VCaP (cell line): ENCODE measurements around the gene MYOG.

Experiments used
- H3K27ac ChIP-seq: fragments of 450-650 bp; 2 replicates; pipeline ENCODE4 v1.5.1; 2017
- TF ChIP-seq, protein P1 (sequence below): fragments of 450-650 bp; conservative IDR thresholded peaks from 2 replicates; pipeline ENCODE4 v1.5.1; 2017; ENCODE audit warnings: mild to moderate bottlenecking, moderate library complexity

The MYOG gene

DNA sequence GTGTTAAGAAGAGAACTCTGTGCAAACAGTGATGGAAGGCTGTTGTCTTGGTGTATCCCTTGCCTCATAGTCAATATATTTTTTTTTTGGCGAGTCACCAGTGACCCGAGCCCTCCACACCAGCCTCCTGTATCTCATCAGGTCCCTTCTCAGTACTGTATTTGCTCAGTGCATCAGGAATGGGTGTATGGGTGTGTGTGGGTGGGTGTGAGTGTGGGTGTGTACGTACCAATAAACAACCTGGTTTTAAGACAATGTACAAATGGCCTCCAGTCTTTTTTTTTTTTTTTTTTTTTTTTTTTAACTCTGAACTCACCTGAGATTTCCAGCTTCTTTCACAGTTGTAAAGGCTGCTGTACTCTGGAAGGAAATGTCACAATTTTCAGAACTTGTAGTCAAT lies 7.3 kb downstream of the MYOG start:
- TF ChIP-seq, protein P1, sequence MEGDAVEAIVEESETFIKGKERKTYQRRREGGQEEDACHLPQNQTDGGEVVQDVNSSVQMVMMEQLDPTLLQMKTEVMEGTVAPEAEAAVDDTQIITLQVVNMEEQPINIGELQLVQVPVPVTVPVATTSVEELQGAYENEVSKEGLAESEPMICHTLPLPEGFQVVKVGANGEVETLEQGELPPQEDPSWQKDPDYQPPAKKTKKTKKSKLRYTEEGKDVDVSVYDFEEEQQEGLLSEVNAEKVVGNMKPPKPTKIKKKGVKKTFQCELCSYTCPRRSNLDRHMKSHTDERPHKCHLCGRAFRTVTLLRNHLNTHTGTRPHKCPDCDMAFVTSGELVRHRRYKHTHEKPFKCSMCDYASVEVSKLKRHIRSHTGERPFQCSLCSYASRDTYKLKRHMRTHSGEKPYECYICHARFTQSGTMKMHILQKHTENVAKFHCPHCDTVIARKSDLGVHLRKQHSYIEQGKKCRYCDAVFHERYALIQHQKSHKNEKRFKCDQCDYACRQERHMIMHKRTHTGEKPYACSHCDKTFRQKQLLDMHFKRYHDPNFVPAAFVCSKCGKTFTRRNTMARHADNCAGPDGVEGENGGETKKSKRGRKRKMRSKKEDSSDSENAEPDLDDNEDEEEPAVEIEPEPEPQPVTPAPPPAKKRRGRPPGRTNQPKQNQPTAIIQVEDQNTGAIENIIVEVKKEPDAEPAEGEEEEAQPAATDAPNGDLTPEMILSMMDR = no peak
- no peak overlapping the region for H3K27ac ChIP-seq

DNA sequence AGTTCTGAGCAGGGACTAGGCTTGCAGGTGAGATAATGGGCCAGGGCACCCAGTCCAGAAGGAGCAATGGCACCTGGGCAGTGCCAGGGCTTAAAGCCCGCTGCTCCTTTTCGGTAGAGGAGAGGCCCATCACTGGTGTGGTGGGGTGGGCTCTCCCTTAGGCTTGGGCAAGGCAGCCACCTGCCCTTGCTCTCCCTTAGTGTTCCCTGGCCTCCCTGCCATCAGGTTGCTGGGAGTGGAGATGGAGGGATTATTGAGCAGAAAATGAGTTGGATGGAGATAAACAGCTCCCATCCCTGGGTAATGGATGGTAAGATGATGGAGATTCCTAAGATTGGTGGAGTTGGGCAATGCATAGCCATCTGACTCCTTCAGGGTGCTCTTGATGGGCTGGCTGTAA lies 7.9 kb downstream of the MYOG start:
- TF ChIP-seq, protein P1 = no peak
- no peak overlapping the region for H3K27ac ChIP-seq

DNA sequence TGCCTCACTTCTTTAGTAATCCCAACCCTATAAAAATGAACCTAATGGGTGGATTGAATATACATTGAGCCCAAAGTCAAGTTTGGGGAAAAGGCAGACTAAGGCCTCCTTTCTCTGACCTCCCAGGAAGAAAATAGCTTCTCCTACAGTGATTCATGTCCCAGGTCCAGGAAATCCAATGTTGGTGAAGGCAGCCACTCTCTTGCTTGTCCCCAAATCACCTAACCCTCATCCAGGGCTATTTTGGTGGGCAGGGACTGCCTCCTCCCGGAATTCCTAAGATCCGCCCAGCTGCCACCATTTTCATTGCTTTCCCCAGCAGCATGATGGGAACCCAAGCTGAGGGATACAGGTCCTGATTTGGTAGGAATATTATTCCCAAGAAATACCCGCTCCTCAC lies 8.4 kb downstream of the MYOG start:
- TF ChIP-seq, protein P1 = no peak

DNA sequence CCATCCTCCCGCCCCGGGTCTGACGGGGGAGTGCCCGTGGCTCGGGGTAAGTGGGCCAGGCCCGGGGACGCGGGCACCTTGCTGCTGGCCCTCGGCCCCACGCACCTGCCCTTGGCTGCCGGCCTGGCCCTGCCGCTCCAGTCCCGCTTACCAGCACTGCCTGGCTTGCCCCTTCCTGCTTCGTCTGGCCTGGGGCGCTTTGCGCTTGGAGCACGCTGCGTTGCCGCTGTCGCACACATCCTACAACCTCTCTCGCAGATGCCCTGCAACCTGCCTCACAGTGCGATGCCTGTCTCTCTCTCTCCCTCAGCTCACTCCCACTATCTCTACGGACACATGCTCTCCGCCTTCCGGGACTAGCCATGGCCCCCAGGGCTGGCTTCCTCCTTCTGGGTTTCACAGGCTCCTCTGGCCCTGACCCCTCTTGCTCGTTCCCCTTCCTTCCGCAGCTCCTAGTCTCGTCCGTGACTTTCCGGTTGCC lies 9.7 kb downstream of the MYOG start:
- TF ChIP-seq, protein P1 = no peak
- no peak overlapping the region for H3K27ac ChIP-seq

More for the DNA sequence above, 8.4 kb downstream of the MYOG start:
- H3K27ac ChIP-seq = no peak overlapping the region

DNA sequence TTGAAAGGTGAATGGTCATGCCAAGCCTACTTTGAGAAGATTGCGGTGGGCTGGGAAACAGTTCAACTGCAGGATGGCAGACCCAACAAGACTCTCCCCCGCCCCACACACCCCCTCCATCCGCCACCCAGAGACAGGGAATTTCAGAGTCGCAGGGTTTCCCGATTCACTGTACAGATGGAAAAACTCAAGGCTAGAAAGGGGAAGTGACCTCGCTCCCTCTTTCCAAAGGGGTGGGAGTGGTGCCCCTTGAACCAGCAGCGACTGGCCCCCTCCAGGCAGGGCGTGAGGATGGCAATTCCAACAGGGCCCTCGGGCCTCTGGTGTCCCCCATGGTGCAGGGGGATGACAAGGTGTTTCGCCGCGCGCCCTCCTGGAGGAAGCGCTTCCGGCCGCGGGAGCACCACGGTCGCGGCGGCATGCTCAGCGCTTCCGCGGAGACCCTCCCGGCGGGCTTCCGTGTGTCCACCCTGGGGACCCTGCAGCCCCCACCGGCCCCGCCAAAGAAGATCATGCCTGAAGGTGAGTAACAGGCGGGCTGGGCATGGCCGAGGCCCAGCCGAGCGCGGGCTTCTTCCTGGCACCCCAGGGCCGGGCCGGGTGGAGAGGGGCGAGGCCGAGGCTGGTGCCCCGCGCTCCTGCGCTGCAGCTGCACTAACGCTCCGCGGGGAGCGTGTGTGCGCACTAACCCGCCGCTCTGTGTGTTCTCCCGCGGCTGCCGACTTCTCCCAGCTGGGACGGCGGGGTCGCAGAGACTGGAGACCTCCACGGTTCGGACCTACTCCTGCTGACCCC lies 10.4 kb downstream of the MYOG start:
- H3K27ac ChIP-seq = no peak overlapping the region
- TF ChIP-seq, protein P1 = no peak

DNA sequence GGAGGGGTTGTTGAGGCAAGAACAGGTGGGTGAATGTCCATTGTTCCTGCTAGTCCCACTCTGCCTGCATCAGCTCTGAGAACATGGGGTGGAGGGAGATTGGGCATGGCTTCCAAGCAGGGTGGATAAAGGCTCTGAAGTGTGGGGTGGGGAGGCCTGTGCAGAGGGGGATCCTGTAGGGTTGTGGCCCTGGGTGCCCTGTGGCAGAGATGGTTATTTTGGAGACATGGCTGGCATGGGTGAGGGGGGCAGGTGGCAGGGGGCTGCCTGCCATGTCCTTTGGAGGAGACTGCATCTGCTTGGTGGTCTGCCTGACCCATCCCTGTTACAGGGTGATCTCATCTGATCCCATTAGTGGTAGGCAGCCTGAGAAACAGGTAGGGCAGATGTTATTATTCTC lies 11.2 kb downstream of the MYOG start:
- TF ChIP-seq, protein P1 = no peak
- H3K27ac ChIP-seq = no peak overlapping the region

DNA sequence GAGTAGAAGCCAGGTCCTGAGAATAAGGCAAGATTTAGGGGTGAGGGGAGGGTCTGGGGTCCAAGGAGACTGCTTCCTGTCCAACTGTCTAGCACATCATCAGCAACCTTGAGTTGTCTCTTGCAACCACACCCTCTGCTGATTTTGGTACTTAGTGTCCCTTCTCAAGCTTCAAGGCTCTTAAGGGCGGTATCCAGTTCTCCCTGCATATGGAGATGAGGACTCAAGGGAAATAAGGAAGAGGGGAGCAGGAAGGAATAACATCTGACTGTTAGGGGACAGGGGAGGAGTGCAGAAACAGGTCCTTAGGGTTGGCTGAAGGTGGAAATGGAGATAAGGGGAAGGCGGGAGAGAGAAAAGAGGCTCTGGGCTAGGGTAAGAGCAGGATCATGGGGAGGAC lies 12.3 kb downstream of the MYOG start:
- TF ChIP-seq, protein P1 = no peak
- no peak overlapping the region for H3K27ac ChIP-seq
